RWPE1 (cell line): ENCODE measurements around the gene DGKH.
"Not testable (repeated sequence)": the region's sequence is repeated elsewhere in the genome, so short reads cannot be mapped to it uniquely, and the experiment has no call there.

Source experiments
- CTCF ChIA-PET: fragments of 350-600 bp; sonication (Branson Sonifier 250); formaldehyde crosslinking; extraction: SDS; loops from one replicate; lab custom pipeline; 2021; lab: Yijun Ruan, JAX
- POLR2A ChIA-PET: fragments of 400-600 bp; formaldehyde crosslinking; extraction: SDS; loops from one replicate; lab custom pipeline; 2020; ENCODE audit warnings: antibody characterized with exemption; ENCODE audit not compliant: low non-redundant PET; lab: Yijun Ruan, JAX
- DNase-seq: peaks from one replicate; pipeline ENCODE4 v3.0.0; 2012; ENCODE audit warnings: low spot score
- H3K27ac ChIP-seq: fragments of 450-650 bp; 2 replicates; pipeline ENCODE4 v1.5.1; 2017
- TF ChIP-seq, protein P1 (sequence below): fragments of 450-650 bp; conservative IDR thresholded peaks from 2 replicates; pipeline ENCODE4 v1.5.1; 2017; ENCODE audit warnings: low read depth, mild to moderate bottlenecking

DGKH gene

DNA sequence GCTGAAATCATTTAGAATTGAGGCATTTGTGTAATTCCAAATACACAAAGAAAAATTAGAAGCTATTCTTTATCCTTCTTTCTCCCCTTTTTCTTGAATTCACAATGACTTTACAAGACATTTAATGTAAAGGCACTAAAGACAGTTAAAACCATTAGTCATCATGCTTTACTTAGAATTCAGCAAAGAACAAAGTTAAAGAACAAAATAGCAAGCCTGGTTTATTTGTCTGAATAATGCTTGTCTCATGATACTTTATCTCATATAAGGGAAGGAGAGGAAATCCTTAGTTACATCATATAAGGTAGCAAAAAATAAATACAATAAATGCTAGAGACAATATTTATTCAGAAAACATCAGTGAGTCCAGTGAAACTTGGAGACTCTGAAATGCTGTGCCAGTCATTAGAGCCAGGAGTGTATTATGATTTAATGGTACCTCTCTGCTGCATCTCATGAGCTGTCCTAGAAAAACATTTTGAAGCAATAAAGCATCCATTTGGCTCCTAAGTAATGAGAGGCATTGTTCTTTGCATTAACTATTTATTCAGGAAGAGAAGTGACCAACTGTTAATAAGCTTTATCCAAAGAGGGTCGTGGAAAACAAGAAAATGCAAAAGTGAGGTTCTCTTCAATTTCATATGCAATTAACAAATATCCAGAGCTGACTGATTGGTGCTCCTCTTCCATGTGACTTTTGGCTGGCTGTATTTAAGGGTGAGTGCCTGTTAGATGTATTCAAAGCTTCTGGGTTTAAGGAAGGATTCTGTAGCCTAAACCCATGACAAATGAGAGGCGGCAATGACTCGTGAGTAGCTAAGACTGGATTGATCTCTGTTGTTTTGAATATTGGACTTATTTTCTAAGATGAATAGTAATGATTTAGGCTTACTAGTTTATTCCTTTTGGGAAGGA, 105.0 kb downstream of the DGKH start:
- TF ChIP-seq, protein P1, sequence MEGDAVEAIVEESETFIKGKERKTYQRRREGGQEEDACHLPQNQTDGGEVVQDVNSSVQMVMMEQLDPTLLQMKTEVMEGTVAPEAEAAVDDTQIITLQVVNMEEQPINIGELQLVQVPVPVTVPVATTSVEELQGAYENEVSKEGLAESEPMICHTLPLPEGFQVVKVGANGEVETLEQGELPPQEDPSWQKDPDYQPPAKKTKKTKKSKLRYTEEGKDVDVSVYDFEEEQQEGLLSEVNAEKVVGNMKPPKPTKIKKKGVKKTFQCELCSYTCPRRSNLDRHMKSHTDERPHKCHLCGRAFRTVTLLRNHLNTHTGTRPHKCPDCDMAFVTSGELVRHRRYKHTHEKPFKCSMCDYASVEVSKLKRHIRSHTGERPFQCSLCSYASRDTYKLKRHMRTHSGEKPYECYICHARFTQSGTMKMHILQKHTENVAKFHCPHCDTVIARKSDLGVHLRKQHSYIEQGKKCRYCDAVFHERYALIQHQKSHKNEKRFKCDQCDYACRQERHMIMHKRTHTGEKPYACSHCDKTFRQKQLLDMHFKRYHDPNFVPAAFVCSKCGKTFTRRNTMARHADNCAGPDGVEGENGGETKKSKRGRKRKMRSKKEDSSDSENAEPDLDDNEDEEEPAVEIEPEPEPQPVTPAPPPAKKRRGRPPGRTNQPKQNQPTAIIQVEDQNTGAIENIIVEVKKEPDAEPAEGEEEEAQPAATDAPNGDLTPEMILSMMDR, result no peak
- ChIA-PET CTCF (interaction anchor here (0.6 to 0.7 kb wide), 2 partner anchors 118 to 784 kb away, joined by 3 to 4 read pairs; no protein-coding TSS in a partner anchor), POLR2A (no interaction called here)
- no peak overlapping the region for H3K27ac ChIP-seq
- DNase-seq, result no peak

DNA sequence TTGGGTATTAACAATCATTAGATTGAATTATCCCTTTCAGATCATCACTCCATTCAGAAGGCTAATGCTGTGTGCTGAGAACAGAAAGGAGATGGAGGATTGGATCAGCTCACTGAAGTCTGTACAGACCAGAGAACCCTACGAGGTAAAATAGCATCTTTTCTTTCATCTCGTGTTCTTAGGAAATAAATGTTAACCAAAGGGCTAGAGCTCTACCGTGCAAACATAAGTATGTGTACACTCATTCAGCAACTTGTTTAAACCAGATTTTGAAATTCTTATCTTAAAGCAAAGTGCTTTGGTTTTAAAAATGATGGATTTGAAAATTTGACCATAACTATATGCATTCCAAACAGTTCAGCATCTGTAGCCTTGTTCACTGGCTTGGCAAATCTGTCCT, 106.8 kb downstream of the DGKH start:
- no peak for DNase-seq
- no peak overlapping the region for H3K27ac ChIP-seq
- ChIA-PET POLR2A (no interaction called here), CTCF (no interaction called here)
- TF ChIP-seq, protein P1, result no peak

DNA sequence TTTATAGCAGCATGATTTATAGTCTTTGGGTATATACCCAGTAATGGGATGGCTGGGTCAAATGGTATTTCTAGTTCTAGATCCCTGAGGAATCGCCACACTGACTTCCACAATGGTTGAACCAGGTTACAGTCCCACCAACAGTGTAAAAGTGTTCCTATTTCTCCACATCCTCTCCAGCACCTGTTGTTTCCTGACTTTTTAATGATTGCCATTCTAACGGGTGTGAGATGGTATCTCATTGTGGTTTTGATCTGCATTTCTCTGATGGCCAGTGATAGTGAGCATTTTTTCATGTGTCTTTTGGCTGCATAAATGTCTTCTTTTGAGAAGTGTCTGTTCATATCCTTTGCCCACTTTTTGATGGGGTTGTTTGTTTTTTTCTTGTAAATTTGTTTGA, 114.9 kb downstream of the DGKH start:
- H3K27ac ChIP-seq, DNase-seq, POLR2A ChIA-PET, CTCF ChIA-PET: not testable (repeated sequence)

DNA sequence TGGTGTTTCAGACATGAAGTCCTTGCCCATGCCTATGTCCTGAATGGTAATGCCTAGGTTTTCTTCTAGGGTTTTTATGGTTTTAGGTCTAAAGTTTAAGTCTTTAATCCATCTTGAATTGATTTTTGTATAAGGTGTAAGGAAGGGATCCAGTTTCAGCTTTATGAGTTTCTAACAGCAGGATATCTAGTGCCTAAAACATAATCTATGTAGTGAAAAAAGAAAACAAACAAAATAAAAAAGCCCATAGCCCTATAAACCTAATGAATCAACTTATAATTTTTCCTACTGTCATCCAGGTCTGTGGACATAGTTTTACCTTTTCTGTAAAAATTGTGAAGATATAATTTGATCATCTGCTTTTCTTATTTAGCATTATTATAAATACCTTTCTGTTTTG, 115.5 kb downstream of the DGKH start:
- POLR2A ChIA-PET, H3K27ac ChIP-seq, DNase-seq, CTCF ChIA-PET: not testable (repeated sequence)

DNA sequence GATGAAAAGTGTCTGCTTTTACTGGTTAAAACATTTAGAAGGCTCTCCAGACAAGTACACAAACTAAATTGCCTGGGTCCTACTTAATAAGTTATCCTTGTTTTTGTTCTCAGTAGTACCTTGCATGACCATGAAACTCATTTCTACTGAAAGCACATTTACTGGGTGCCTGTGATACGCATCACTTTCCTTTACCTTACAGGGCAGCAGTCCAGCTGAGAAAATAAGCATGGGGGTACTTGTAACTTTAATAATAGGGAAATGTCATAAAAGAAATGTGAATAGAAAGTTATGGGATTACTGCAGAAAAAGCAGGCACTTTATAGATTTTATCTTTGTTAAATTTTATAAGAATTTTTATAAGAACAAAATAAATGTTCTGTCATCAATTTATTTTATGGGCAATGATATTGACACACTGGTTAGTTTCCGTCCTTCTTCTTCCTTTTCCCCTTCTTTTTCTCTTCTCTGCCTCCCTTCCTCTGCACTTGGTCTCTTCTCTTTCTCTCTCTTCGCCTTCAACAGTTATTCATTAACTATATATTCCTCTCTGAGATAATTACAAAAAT, 116.2 kb downstream of the DGKH start:
- ChIA-PET POLR2A (no interaction called here), CTCF (no interaction called here)
- TF ChIP-seq, protein P1, result no peak
- H3K27ac ChIP-seq, result no peak overlapping the region
- no peak for DNase-seq

DNA sequence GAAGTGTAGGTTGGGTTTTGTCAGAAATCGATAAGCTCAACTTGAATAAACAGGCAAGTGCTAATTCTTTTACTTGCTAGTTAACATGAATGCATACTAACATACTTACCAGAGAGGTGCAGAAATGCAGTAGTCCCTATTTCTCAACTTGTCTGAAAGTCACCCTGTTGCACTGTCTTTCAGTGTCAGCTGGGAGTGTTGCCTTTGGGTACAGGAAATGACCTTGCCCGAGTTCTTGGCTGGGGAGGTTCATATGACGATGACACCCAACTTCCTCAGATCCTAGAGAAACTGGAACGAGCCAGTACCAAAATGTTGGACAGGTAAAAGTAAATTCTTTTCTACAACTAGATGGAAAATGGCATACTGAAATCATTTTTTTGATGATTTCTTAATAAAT, 120.0 kb downstream of the DGKH start:
- TF ChIP-seq, protein P1, result no peak
- CTCF ChIA-PET, result interaction anchor here (0.5 to 0.7 kb wide), 2 partner anchors 318 to 553 kb away, joined by 3 read pairs; no protein-coding TSS in a partner anchor
- POLR2A ChIA-PET, result no interaction called here

DNA sequence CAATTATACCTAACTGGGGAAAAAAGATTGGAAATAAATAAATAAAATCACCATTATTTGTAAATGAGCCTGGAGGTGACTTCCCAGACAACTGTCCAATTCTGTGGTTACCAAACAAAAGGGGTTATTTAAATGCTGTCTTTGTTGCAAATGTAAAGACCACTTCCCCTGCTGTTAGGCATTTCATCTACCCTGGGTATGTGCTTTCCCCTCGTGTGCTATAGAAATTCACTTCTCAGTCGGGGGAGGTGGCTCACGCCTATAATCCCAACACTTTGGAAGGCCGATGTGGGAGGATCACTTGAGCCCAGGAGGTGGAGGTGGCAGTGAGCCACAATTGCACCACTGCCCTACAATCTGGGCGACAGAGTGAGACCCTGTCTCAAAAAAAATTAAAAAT, 121.6 kb downstream of the DGKH start:
- no peak overlapping the region for H3K27ac ChIP-seq
- POLR2A ChIA-PET, result no interaction called here
- TF ChIP-seq, protein P1, result no peak
- CTCF ChIA-PET, result no interaction called here
- DNase-seq, result no peak

More for the DNA sequence above, 120.0 kb downstream of the DGKH start:
- H3K27ac ChIP-seq, result no peak overlapping the region
- no peak for DNase-seq
